IMR-90 (cell line): ENCODE results near the gene HIRA. TPM values are rescaled to one million over a fixed set of nuclear protein-coding genes. Genes with fewer than 3 reads are reported as not detected.

Experiments
- ATAC-seq: fragments of 200-7000 bp; cut with Tn5 transposase; 2 replicates; pipeline ENCODE4 v1.9.1; 2020; ENCODE audit warnings: low read depth, mild to moderate bottlenecking, moderate library complexity
- BruUV-seq: library from RNA; stranded (reverse); fragments of 400-500 nt; replicated peaks from 2 replicates; lab custom pipeline; 2021; lab: Mats Ljungman, UMichigan
- CTCF ChIA-PET: fragments of 300-600 bp; formaldehyde crosslinking; extraction: SDS; loops from one replicate; lab custom pipeline; 2021; ENCODE audit warnings: antibody characterized with exemption; lab: Yijun Ruan, JAX
- POLR2A ChIA-PET: fragments of 300-600 bp; sonication (Branson Sonifier 250); formaldehyde crosslinking; loops from one replicate; lab custom pipeline; 2022; ENCODE audit warnings: antibody characterized with exemption; ENCODE audit not compliant: unreplicated experiment; lab: Charles Lee
- DNase-seq: peaks from one replicate; pipeline ENCODE4 v3.0.0; 2013
- H2AFZ ChIP-seq: replicated peaks from 2 replicates; pipeline ENCODE3; 2013; ENCODE audit warnings: low read length, mild to moderate bottlenecking; ENCODE audit not compliant: poor library complexity
- H2AK5ac ChIP-seq: 2 replicates; pipeline ENCODE4 v1.6.1; 2013; ENCODE audit warnings: low read depth, low read length, inconsistent platforms
- H2AK9ac ChIP-seq: replicated peaks from 2 replicates; pipeline ENCODE3; 2013; ENCODE audit warnings: mild to moderate bottlenecking, low read depth, low read length, moderate library complexity; ENCODE audit not compliant: poor library complexity
- H2BK120ac ChIP-seq: 2 replicates; pipeline ENCODE4 v1.6.1; 2013; ENCODE audit warnings: low read depth, low read length, inconsistent platforms
- H2BK15ac ChIP-seq: 3 replicates; pipeline ENCODE4 v1.6.1; 2013; ENCODE audit warnings: low read depth, low read length, inconsistent platforms
- H2BK20ac ChIP-seq: 2 replicates; pipeline ENCODE4 v1.6.1; 2013; ENCODE audit warnings: low read depth, mild to moderate bottlenecking, inconsistent platforms, low read length, moderate library complexity
- H2BK5ac ChIP-seq: 2 replicates; pipeline ENCODE4 v1.6.1; 2013; ENCODE audit warnings: mild to moderate bottlenecking, low read depth, low read length, inconsistent platforms; ENCODE audit not compliant: poor library complexity, severe bottlenecking
- H3K14ac ChIP-seq: replicated peaks from 2 replicates; pipeline ENCODE4 v1.6.1; 2013; ENCODE audit warnings: low read depth, low read length, inconsistent platforms
- H3K18ac ChIP-seq: 2 replicates; pipeline ENCODE4 v1.6.1; 2013; ENCODE audit warnings: low read depth, low read length, control low read depth
- H3K23ac ChIP-seq: 2 replicates; pipeline ENCODE4 v1.6.1; 2013; ENCODE audit warnings: low read depth, low read length, inconsistent platforms
- H3K27ac ChIP-seq: 2 replicates; pipeline ENCODE4 v1.5.1; 2013; ENCODE audit warnings: mild to moderate bottlenecking, control low read depth, low read length; ENCODE audit not compliant: insufficient read depth
- H3K27me3 ChIP-seq: 2 replicates; pipeline ENCODE4 v1.6.1; 2013; ENCODE audit warnings: low read length; ENCODE audit not compliant: control insufficient read depth, insufficient read depth
- H3K36me3 ChIP-seq: 2 replicates; pipeline ENCODE4 v1.6.1; 2013; ENCODE audit warnings: low read length, mixed read lengths; ENCODE audit not compliant: control insufficient read depth, insufficient read depth
- H3K4ac ChIP-seq: 2 replicates; pipeline ENCODE4 v1.6.1; 2013; ENCODE audit warnings: low read depth, low read length, inconsistent platforms
- H3K4me1 ChIP-seq: 2 replicates; pipeline ENCODE4 v1.6.1; 2013; ENCODE audit warnings: low read length, mixed read lengths; ENCODE audit not compliant: control insufficient read depth, insufficient read depth
- H3K4me2 ChIP-seq: 2 replicates; pipeline ENCODE4 v1.6.1; 2013; ENCODE audit warnings: low read depth, mild to moderate bottlenecking, control low read depth, low read length, moderate library complexity
- H3K4me3 ChIP-seq: 2 replicates; pipeline ENCODE4 v1.5.1; 2013; ENCODE audit warnings: low read depth, mild to moderate bottlenecking, control low read depth, low read length, moderate library complexity; ENCODE audit not compliant: insufficient read depth
- H3K56ac ChIP-seq: 2 replicates; pipeline ENCODE4 v1.6.1; 2013; ENCODE audit warnings: low read length, inconsistent platforms; ENCODE audit not compliant: insufficient read depth; ENCODE audit errors: extremely low read depth
- H3K79me1 ChIP-seq, 2 experiments: 2 replicates each; pipeline ENCODE4 v1.6.1; 2013; ENCODE audit warnings: low read length in 2 of 2, inconsistent platforms in 1 of 2, low read depth in 1 of 2
- H3K9ac ChIP-seq: 2 replicates; pipeline ENCODE4 v1.6.1; 2013; ENCODE audit warnings: low read depth, low read length, control low read depth
- H3K9me1 ChIP-seq: 2 replicates; pipeline ENCODE4 v1.6.1; 2013; ENCODE audit warnings: low read length, inconsistent platforms; ENCODE audit not compliant: insufficient read depth
- H3K9me3 ChIP-seq: 2 replicates; pipeline ENCODE4 v1.6.1; 2013; ENCODE audit warnings: low read length; ENCODE audit not compliant: control insufficient read depth, insufficient read depth
- H4K20me1 ChIP-seq: 2 replicates; pipeline ENCODE4 v1.6.1; 2013; ENCODE audit warnings: low read length, inconsistent platforms; ENCODE audit not compliant: insufficient read depth
- H4K5ac ChIP-seq: 2 replicates; pipeline ENCODE4 v1.6.1; 2013; ENCODE audit warnings: mild to moderate bottlenecking, low read depth, low read length, control low read depth
- H4K8ac ChIP-seq, 2 experiments: 2 replicates each; pipeline ENCODE4 v1.6.1; 2013; ENCODE audit warnings: low read depth in 2 of 2, low read length in 2 of 2, control low read depth in 1 of 2, inconsistent platforms in 1 of 2
- H4K91ac ChIP-seq: 2 replicates; pipeline ENCODE4 v1.6.1; 2013; ENCODE audit warnings: low read depth, low read length, inconsistent platforms; ENCODE audit not compliant: insufficient read depth
- MAFK ChIP-seq: IDR thresholded peaks from 2 replicates; pipeline ENCODE4 v1.6.1; 2012; ENCODE audit warnings: low read depth, low read length, improper control_type of control experiment
- NFE2L2 ChIP-seq: fragments of 150-350 bp; IDR thresholded peaks from 2 replicates; pipeline ENCODE4 v1.6.1; 2016; ENCODE audit warnings: low read depth, mild to moderate bottlenecking, low read length
- WGBS, 2 experiments: methylation state at CpG; one replicate each; pipeline versions ENCODE4 v1.1.5 to v1.1.7; 2013; ENCODE audit warnings: missing lambda C conversion rate in 2 of 2; ENCODE audit not compliant: insufficient read length in 1 of 2; ENCODE audit errors: extremely low coverage in 2 of 2; 5-methylcytosine and 5-hydroxymethylcytosine counted together
- dilution Hi-C: fragments of 300-500 bp; cut with HindIII; formaldehyde crosslinking; loops from one replicate; pipeline ENCODE4 v1.14.3; 2018; ENCODE audit warnings: low sequenced_read_pairs; ENCODE audit not compliant: unreplicated experiment
- in situ Hi-C: fragments of 300-500 bp; cut with MboI; formaldehyde crosslinking; loops from 3 replicates; pipeline ENCODE4 v1.14.3; 2019; ENCODE audit warnings: low sequenced_read_pairs, inconsistent platforms, mixed read lengths
- intact Hi-C: fragments of 100-400 bp; cut with micrococcal nuclease; formaldehyde crosslinking; loops from 2 replicates; pipeline ENCODE4 v1.10.0; 2022
- polyA plus RNA-seq, 3 experiments: library from polyadenylated mRNA; depleted of rRNA; stranded (reverse); fragments of >200 nt; gene quantifications; 2 replicates each; pipeline ENCODE4 v1.2.3, GENCODE V29; 2012; ENCODE audit warnings: low replicate concordance in 1 of 3
- total RNA-seq: library from RNA; depleted of rRNA; stranded (reverse); fragments of >200 nt; gene quantifications from 2 replicates; pipeline ENCODE4 v1.2.3, GENCODE V29; 2012

Gene HIRA
- total and polyA plus RNA-seq, 2 of the 4 experiments (the other 2 are of a cell fraction), result 14.5 to 24.2 TPM

DNA sequence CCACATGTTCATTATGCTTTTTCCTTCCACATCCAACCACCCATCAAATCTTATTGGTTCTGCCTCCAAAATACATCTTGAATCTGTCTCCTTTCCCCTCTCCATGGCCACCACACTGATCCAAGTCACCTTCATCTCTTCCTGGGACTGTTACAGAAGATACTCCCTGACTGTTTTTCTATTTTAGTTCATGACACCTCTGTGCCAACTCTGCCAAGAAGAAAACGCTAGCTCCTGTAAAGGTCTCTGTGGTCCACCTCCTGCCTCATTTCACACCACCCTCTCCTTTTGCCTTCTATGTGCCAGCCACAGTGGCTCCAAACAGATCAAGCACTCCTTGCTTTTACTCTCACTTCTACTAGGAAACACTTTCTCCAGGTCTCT lies 81.1 kb downstream of the HIRA start:
- in situ Hi-C loops, result loop anchor here (10.0 to 25.0 kb wide), 2 partner anchors 166 to 388 kb away; no protein-coding TSS in a partner anchor
- no peak overlapping the region for H3K56ac ChIP-seq
- H3K14ac ChIP-seq, result no peak overlapping the region
- H3K36me3 ChIP-seq, result peaks cover 62% of the 10 kb centered on the region
- no peak for DNase-seq
- WGBS, 2 experiments, result no CpG with 5 or more reads among the region's 1 CpG
- H3K4me1 ChIP-seq, result no peaks in the 10 kb centered on the region
- CTCF ChIA-PET, result no interaction called here
- no peak overlapping the region for H4K8ac ChIP-seq
- BruUV-seq, result no TSS peak
- no peaks in the 10 kb centered on the region for H4K20me1 ChIP-seq
- no peak overlapping the region for H3K4me2 ChIP-seq
- no peak overlapping the region for H2BK5ac ChIP-seq
- H3K9me1 ChIP-seq, result no peaks in the 10 kb centered on the region
- no peaks in the 10 kb centered on the region for H3K27me3 ChIP-seq
- no peak overlapping the region for H3K23ac ChIP-seq
- no peak overlapping the region for H3K18ac ChIP-seq
- no peak overlapping the region for H3K9ac ChIP-seq
- no peak overlapping the region for H2AFZ ChIP-seq
- H2BK20ac ChIP-seq, result no peak overlapping the region
- H4K91ac ChIP-seq, result no peak overlapping the region
- H3K4ac ChIP-seq, result no peak overlapping the region
- dilution Hi-C loops, result no loop called here
- no peak overlapping the region for H2AK5ac ChIP-seq
- intact Hi-C loops, result no loop called here
- H2BK120ac ChIP-seq, result no peak overlapping the region
- no peak overlapping the region for H2AK9ac ChIP-seq
- ATAC-seq, result no peak
- no peak overlapping the region for H3K27ac ChIP-seq
- POLR2A ChIA-PET, result no interaction called here
- no peak overlapping the region for H4K5ac ChIP-seq
- no peaks in the 10 kb centered on the region for H3K9me3 ChIP-seq
- H3K4me3 ChIP-seq, result no peak overlapping the region
- H2BK15ac ChIP-seq, result no peak overlapping the region
- H3K79me1 ChIP-seq, result peaks cover 0 to 5% of the 10 kb centered on the region in 2 experiments; a peak in 1 of 4 replicates
- TF ChIP-seq MAFK (no peak), NFE2L2 (no peak)
